Cardiac fibroblast (primary cell): Measurements from ENCODE around the gene REV1.
"Not testable (repeated sequence)": the region's sequence is repeated elsewhere in the genome, so short reads cannot be mapped to it uniquely, and the experiment has no call there.

ENCODE experiments used
- DNase-seq, 2 donors: peaks; one replicate each; pipeline versions ENCODE4 v3.0.0 to v3.0.0-alpha.2; 2010; ENCODE audit warnings: low read depth in 2 of 2
- H3K4me3 ChIP-seq, 2 donors: replicated peaks in 1 of 2; 1 replicate in 1 of 2; 2 replicates in 1 of 2; pipeline ENCODE4 v1.5.1; 2011; ENCODE audit warnings: low read depth in 2 of 2, low read length in 2 of 2, mild to moderate bottlenecking in 2 of 2, moderate library complexity in 1 of 2
- CTCF ChIP-seq: IDR thresholded peaks from one replicate; pipeline ENCODE4 v1.5.1; 2011; ENCODE audit warnings: low read depth, mild to moderate bottlenecking, low read length, inconsistent platforms

Gene REV1

GRCh38 chr2:99373144-99373543 is 116.7 kb downstream of the REV1 start:
- no peak for DNase-seq
- no peak for TF ChIP-seq CTCF
- no peak overlapping the region for H3K4me3 ChIP-seq

- H3K4me3 ChIP-seq, DNase-seq: not testable (repeated sequence)
Observed at GRCh38 chr2:99368854-99369253, 121.0 kb downstream of the REV1 start.

- TF ChIP-seq CTCF, result no peak
- no peak for DNase-seq
- no peak overlapping the region for H3K4me3 ChIP-seq
Observed at GRCh38 chr2:99365661-99366060, 124.2 kb downstream of the REV1 start.

GRCh38 chr2:99356853-99357252 is 133.0 kb downstream of the REV1 start:
- H3K4me3 ChIP-seq, result no peak overlapping the region
- no peak for TF ChIP-seq CTCF
- DNase-seq, result no peak

GRCh38 chr2:99354825-99355224 is 135.0 kb downstream of the REV1 start:
- not testable (repeated sequence) for H3K4me3 ChIP-seq, DNase-seq

- TF ChIP-seq CTCF, result no peak
- H3K4me3 ChIP-seq, result no peak overlapping the region
- DNase-seq, result peak; percentile 10 to 29
Observed at GRCh38 chr2:99354070-99354469, 135.7 kb downstream of the REV1 start.
